Transverse colon (tissue), 4 donors: ENCODE measurements around the gene ATP8B4. TPM values are rescaled to one million over a fixed set of nuclear protein-coding genes. Genes with fewer than 3 reads are reported as not detected.

Source experiments
- DNase-seq: peaks from one replicate; pipeline ENCODE4 v3.0.0-alpha.2; 2019
- H3K27ac ChIP-seq, 4 donors: fragments of 200-600 bp; sonication (generic); 2 replicates each; pipeline ENCODE4 v1.5.1; 2016 to 2018; ENCODE audit warnings: inconsistent platforms in 4 of 4
- H3K27me3 ChIP-seq: fragments of 200-600 bp; sonication (generic); 2 replicates; pipeline ENCODE4 v1.5.1; 2017; ENCODE audit warnings: inconsistent platforms
- H3K36me3 ChIP-seq, 4 donors: fragments of 200-600 bp; sonication (generic); 2 replicates each; pipeline ENCODE4 v1.5.1; 2017 to 2019; ENCODE audit warnings: inconsistent platforms in 4 of 4
- H3K4me1 ChIP-seq, 4 donors: fragments of 200-600 bp; sonication (generic); 2 replicates each; pipeline ENCODE4 v1.5.1; 2017 to 2020; ENCODE audit warnings: inconsistent platforms in 4 of 4
- H3K4me3 ChIP-seq, 4 donors: fragments of 200-600 bp; sonication (generic); 1 replicate in 1 of 4; 2 replicates in 3 of 4; pipeline versions ENCODE4 v1.5.1 to v1.6.1; 2017 to 2019; ENCODE audit warnings: inconsistent platforms in 4 of 4
- H3K9me3 ChIP-seq, 2 donors: fragments of 200-600 bp; sonication (generic); 2 replicates each; pipeline ENCODE4 v1.5.1; 2017 to 2019; ENCODE audit warnings: inconsistent platforms in 2 of 2
- EP300 ChIP-seq: sonication (generic); formaldehyde crosslinking; IDR thresholded peaks from one replicate; pipeline ENCODE4 v1.6.1; 2017; ENCODE audit warnings: antibody characterized with exemption, low read depth
- POLR2A ChIP-seq: fragments of 450-650 bp; IDR thresholded peaks from one replicate; pipeline ENCODE4 v1.6.1; 2016; ENCODE audit warnings: antibody characterized with exemption, mild to moderate bottlenecking, moderate library complexity
- POLR2AphosphoS5 ChIP-seq, 3 donors: sonication (generic); formaldehyde crosslinking; IDR thresholded peaks; one replicate each; pipeline ENCODE4 v1.6.1; 2016; ENCODE audit warnings: antibody characterized with exemption in 3 of 3
- WGBS, 2 donors: methylation state at CpG; one replicate each; pipeline ENCODE4 v1.1.5; 2018; ENCODE audit warnings: low coverage in 1 of 2; 5-methylcytosine and 5-hydroxymethylcytosine counted together
- in situ Hi-C, 4 donors: fragments of 200-750 bp; cut with MboI; loops; one replicate each; pipeline versions ENCODE4 v1.15.0 to v1.15.1; 2017; ENCODE audit warnings: low sequenced_read_pairs in 3 of 4, low pct_ligation_motif_present in 1 of 4, low pct_unique_long_range_greater_than_20kb in 1 of 4
- intact Hi-C: fragments of 100-400 bp; cut with DNase I; formaldehyde crosslinking; loops from one replicate; pipeline ENCODE4 v1.15.1; 2023; ENCODE audit warnings: low total_unique reads
- total RNA-seq, 4 donors: library from RNA; depleted of rRNA; stranded (reverse); fragments of >200 nt; gene quantifications; one replicate each; pipeline ENCODE4 v1.1.0, GENCODE V29; 2016
- TF ChIP-seq, protein P1 (sequence below), 5 experiments: fragments of 200-600 bp in 3 of 5; fragments of 450-650 bp in 2 of 5; sonication (generic) in 3 of 5; IDR thresholded peaks; 1 replicate in 2 of 5; 2 replicates in 3 of 5; pipeline ENCODE4 v1.5.1; 2016 to 2017; ENCODE audit warnings: antibody characterized with exemption in 5 of 5, inconsistent platforms in 3 of 5, mild to moderate bottlenecking in 2 of 5, moderate library complexity in 1 of 5

The ATP8B4 gene
- total RNA-seq, 4 donors from 2014 or later: 6.2 to 26.2 (median 8.5) TPM

DNA sequence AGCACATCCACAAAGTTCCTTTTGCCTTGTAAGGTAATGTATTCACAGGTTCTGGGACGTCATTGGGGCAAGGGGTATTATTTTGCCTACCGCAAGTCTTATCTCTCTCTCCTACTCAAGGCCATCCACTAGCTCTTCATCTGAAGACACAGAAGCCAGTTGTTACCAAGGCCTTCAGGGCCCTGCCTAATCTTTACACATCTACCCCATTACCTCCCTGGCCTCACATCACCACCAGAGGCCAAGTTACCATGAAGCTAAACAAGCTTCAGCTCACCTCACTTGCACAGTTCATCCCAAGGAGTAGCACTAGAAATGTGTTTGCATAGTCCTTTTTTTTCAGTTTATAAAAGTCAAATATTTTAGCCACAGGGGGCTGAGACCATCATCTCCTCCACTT, 34.1 kb downstream of the ATP8B4 start:
- no peaks in the 10 kb centered on the region for H3K27me3 ChIP-seq
- H3K9me3 ChIP-seq: no peaks in the 10 kb centered on the region
- in situ Hi-C loops (no loop called here), intact Hi-C loops (no loop called here)
- H3K36me3 ChIP-seq: no peaks in the 10 kb centered on the region
- no peak for DNase-seq
- H3K4me1 ChIP-seq: no peaks in the 10 kb centered on the region
- no peak overlapping the region for H3K4me3 ChIP-seq
- WGBS, 2 donors: 92 to 96% methylated on average over 2 of the region's 2 CpGs
- H3K27ac ChIP-seq: no peak overlapping the region
- TF ChIP-seq, protein P1, sequence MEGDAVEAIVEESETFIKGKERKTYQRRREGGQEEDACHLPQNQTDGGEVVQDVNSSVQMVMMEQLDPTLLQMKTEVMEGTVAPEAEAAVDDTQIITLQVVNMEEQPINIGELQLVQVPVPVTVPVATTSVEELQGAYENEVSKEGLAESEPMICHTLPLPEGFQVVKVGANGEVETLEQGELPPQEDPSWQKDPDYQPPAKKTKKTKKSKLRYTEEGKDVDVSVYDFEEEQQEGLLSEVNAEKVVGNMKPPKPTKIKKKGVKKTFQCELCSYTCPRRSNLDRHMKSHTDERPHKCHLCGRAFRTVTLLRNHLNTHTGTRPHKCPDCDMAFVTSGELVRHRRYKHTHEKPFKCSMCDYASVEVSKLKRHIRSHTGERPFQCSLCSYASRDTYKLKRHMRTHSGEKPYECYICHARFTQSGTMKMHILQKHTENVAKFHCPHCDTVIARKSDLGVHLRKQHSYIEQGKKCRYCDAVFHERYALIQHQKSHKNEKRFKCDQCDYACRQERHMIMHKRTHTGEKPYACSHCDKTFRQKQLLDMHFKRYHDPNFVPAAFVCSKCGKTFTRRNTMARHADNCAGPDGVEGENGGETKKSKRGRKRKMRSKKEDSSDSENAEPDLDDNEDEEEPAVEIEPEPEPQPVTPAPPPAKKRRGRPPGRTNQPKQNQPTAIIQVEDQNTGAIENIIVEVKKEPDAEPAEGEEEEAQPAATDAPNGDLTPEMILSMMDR (IDR thresholded peaks at IDR 0.05): no peak

DNA sequence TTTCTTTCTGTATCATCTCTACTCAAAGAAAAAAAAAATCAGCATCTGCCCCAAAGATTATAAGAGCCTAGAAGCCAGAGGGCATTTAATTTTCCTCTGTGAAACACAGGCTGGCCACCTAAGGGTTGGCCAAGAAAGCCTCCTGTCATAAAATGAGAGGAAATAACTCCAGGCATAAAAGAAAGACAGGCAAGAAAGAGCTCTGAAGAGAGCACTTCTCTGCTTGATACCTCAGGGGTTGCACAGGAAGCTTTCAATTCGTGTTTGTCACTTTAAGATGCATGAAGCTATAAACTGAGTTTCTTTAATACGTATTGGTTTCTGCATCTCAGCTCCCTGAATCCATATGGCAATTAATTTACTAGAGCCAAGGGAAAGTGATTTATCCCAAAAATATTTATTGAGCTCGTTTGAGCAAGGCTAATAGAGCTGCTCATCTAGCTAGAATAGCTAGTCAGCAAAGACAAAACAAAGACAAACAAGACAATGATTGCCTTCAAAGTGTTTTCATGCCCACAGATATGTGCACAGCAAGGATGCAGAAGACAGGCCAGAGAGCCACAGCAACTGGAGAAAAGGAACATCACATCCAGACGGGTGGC, 35.5 kb downstream of the ATP8B4 start:
- TF ChIP-seq, protein P1 (IDR thresholded peaks at IDR 0.05): no peak
- TF ChIP-seq POLR2AphosphoS5 (IDR thresholded peaks at IDR 0.05) (no peak), POLR2A (no peak), EP300 (no peak)
- no peak for DNase-seq
- Histone ChIP-seq H3K4me3 (no peak overlapping the region), H3K4me1 (no peaks in the 10 kb centered on the region), H3K27me3 (no peaks in the 10 kb centered on the region), H3K9me3 (no peaks in the 10 kb centered on the region), H3K36me3 (no peaks in the 10 kb centered on the region), H3K27ac (no peak overlapping the region)
- WGBS, 2 donors: 44 to 54% methylated on average over 3 to 4 of the region's 4 CpGs
- in situ Hi-C loops (no loop called here), intact Hi-C loops (no loop called here)

DNA sequence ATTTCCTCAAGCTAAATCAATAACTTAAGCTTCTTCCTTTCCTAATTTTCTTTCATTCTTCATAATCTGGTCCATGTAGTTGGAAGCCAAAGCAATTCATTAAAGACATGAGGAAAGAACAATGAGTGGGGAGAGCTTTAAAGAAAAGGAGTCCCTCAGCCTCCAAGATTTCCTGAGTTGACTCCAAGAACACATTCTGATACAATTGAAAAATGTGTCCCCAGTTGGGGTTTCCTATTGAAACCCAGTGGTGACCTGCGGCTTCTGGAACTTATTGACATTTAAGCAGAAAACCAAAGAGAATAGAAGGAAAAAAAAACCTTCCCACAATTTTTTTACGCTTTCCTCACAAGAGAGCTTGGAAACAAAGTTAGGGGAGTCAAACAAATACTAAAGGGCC, 37.0 kb downstream of the ATP8B4 start:
- no peaks in the 10 kb centered on the region for H3K9me3 ChIP-seq
- no peak for DNase-seq
- intact Hi-C loops (no loop called here), in situ Hi-C loops (no loop called here)
- H3K4me3 ChIP-seq: no peak overlapping the region
- H3K36me3 ChIP-seq: no peaks in the 10 kb centered on the region
- WGBS, 2 donors: 50 to 71% methylated on average over 2 of the region's 2 CpGs
- TF ChIP-seq EP300 (no peak), POLR2A (no peak), POLR2AphosphoS5 (IDR thresholded peaks at IDR 0.05) (no peak)
- TF ChIP-seq, protein P1 (IDR thresholded peaks at IDR 0.05): no peak
- H3K27me3 ChIP-seq: no peaks in the 10 kb centered on the region
- no peak overlapping the region for H3K27ac ChIP-seq
- peaks cover 0 to 3% (median 0%) of the 10 kb centered on the region in 4 donors for H3K4me1 ChIP-seq

DNA sequence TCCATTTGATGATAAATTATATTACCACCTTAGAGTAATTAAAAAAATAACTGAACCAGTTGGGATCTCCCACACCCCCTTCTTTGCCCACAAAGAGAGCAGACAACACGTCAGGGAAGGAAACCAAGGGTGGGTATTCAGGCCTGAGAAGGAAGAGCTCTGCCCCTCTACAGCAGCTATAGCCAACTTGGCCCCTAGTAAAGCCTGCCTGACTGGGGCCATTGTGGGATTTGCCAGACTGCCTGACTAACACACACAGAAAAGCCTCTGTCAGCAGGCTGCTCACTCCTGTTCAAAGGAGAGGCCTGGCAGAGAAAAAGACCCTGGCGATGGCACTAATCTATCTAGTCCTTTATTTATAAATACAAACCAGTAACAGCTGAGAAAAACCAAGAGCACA, 41.4 kb downstream of the ATP8B4 start:
- in situ Hi-C loops (no loop called here), intact Hi-C loops (no loop called here)
- Histone ChIP-seq H3K27ac (peak overlapping the region in 2 of 4 donors; percentile 57 to 60), H3K4me3 (no peak overlapping the region), H3K36me3 (no peaks in the 10 kb centered on the region), H3K9me3 (no peaks in the 10 kb centered on the region), H3K27me3 (no peaks in the 10 kb centered on the region), H3K4me1 (peaks cover 0 to 6% (median 0%) of the 10 kb centered on the region in 4 donors)
- 40 to 56% methylated on average over 2 of the region's 2 CpGs for WGBS, 2 donors
- TF ChIP-seq POLR2AphosphoS5 (IDR thresholded peaks at IDR 0.05) (no peak), POLR2A (no peak), EP300 (no peak)
- TF ChIP-seq, protein P1 (IDR thresholded peaks at IDR 0.05): no peak
- DNase-seq: no peak
